Measurements from ENCODE around the gene OR6C75.
"Not testable (repeated sequence)": the region's sequence is repeated elsewhere in the genome, so short reads cannot be mapped to it uniquely, and the experiment has no call there.

GRCh38 chr12:55355338-55355737, 7.4 kb upstream of the OR6C75 start:
- TF ChIP-seq, protein P1, sequence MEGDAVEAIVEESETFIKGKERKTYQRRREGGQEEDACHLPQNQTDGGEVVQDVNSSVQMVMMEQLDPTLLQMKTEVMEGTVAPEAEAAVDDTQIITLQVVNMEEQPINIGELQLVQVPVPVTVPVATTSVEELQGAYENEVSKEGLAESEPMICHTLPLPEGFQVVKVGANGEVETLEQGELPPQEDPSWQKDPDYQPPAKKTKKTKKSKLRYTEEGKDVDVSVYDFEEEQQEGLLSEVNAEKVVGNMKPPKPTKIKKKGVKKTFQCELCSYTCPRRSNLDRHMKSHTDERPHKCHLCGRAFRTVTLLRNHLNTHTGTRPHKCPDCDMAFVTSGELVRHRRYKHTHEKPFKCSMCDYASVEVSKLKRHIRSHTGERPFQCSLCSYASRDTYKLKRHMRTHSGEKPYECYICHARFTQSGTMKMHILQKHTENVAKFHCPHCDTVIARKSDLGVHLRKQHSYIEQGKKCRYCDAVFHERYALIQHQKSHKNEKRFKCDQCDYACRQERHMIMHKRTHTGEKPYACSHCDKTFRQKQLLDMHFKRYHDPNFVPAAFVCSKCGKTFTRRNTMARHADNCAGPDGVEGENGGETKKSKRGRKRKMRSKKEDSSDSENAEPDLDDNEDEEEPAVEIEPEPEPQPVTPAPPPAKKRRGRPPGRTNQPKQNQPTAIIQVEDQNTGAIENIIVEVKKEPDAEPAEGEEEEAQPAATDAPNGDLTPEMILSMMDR (conservative IDR thresholded peaks at IDR 0.05; ENCODE audit: low read length) = not testable (repeated sequence)
- TF ChIP-seq EZH2phosphoT487 (IDR thresholded peaks at IDR 0.05; ENCODE audit: borderline replicate concordance, low read depth, low read length) = not testable (repeated sequence)

Data from OCI-LY7 (cell line).